GM18517 (cell line): ENCODE measurements around the gene SAMD7.

Source experiments
- ATAC-seq: cut with Tn5 transposase; IDR thresholded peaks from one replicate; pipeline ENCODE4 v1.9.1; 2021; ENCODE audit warnings: mild to moderate bottlenecking, moderate library complexity; ENCODE audit not compliant: unreplicated experiment

The SAMD7 gene, protein sequence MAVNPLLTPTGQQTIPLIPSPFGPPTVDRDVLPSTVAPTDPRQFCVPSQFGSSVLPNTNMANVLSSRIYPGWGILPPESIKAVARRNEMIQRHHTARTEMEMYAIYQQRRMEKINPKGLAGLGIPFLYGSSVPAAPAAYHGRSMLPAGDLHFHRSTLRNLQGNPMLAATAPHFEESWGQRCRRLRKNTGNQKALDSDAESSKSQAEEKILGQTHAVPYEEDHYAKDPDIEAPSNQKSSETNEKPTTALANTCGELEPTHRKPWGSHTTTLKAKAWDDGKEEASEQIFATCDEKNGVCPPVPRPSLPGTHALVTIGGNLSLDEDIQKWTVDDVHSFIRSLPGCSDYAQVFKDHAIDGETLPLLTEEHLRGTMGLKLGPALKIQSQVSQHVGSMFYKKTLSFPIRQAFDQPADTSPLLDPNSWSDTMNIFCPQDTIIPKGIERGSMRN

DNA sequence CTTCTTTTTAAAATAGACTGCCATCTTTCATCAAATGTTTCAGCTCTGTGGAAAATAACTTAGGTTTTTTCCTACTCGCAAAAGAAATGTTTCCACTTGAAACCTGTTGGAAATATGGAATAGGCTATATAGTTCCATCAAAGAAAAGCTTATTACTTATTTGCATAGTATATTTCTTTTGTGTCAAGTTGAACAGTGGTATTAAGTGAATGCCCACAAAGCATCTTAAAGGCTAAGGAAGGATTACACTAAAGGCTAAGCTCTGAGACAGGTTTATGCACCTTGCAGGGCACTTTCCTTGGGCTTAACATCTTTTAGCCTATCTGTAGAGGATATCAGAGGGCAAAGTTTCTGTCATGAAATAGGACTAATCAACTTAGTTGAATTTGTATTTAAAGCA, at the start of gene SAMD7:
TSS of gene SAMD7 (plus strand) at position 301 of the 400 bp plus-strand sequence. CDS start 7,927 bp downstream, outside the sequence.
- no peak for ATAC-seq

DNA sequence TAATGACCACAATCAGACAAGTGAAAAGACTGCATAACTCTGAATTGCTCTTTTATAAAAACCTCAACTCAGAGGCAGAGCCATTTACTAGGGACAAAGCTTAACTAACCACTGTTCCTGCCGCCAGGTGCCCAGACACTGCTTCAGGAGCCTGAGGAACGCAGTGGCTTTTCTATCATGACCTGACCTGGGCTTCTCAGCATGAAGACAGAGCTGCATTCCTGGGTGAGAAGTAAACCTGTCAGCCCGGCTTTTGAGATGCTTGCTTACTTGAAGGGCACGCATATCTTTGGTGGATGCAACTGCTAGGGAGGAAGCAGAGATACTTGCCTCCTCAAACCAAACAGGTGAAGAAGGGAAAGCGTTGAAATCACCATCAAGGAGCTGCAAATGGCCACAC, 49.5 kb upstream of the SAMD7 start:
- ATAC-seq, result no peak

DNA sequence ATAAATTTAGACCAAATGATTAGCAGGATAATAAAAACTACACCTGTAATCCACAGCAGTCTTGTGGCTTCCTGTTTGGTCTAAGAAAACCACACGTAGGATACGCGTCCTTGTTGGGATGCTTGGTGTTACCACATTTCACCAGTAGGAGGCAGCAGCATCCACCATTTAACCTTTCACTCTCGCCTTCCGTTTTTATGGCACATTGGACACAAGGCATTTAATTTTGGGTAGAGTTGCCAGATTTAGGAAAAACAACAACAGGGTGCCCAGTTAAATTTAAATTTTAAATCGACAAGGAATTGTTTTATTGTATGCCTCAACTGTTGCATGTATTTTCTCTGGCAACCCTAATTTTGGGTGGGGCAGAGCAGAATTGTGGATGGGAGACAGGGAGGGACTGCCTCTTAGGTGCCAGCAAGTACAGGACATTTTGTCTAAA, 47.9 kb upstream of the SAMD7 start:
- ATAC-seq, result peak; percentile 50

DNA sequence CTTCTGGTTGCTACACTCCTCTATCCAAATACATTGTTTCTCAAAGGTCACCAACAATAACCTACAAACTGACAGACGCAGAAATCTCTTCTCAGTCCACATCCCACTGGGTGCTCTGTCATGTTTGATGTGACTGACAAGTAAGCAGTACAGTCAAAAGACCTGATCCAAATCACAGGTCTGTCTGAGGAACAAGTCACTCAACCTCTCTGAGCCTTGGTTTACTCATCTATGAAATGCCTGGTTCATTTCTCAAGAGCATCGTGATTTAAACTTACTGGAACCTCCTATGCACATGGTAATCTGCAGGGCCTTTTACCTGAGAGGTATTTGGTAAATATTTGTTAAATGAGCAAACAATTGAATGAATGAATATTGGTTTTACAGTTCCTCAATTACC, 47.1 kb upstream of the SAMD7 start:
- ATAC-seq, result no peak

DNA sequence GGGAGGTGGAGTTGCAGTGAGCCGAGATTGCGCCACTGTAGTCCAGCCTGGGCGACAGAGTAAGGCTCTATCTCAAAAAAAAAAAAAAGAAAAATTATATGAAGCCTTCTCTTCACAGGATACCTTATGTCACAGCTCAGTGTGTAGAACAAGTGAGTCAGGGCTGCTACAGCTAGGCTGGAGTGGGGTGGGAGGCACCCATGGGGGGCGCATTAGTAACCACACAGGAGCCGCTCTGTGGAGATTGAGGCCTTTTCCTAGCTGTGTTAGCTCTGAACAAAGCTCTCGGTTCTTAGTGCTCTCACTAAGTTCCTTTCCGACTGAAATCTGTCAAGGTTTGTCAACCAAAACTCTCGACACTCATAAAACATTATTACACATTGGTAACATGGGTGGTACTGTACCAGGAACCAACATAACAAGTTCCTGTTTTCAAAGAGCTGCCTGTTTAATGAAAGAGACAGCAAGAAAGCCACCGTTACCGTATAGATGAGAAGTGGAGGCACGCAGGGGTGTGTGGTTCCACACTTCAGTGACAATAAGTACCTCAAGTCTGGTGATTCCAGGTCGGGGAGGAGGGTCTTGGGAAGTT, 46.1 kb upstream of the SAMD7 start:
- ATAC-seq, result no peak

DNA sequence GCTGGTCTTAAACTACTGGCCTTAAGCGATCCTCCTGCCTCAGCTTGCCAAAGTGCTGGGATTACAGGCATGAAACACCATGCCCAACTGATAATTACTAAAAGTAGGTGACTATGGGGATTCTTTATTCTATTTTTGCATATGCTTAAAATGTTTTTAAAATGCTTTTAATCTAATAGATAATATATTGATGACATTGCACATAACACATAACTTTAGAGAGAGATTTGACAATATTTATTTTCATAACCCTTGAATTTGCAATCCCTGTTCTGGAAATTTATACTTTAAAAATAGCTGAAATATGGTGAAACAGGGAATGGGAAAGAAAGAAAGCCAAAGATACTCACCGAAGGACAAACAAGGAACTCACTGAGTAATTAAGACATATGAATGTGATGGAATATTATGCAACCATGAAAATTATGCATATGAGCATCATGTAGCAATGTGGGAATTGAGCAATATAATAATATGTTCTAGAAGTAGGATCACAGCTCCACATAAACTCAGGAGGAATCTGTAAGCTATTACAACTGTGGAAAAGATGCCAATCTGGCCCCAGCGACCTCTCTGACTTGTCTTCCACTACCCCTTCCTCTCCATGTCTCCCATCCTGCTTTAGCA, 43.7 kb upstream of the SAMD7 start:
- no peak for ATAC-seq

DNA sequence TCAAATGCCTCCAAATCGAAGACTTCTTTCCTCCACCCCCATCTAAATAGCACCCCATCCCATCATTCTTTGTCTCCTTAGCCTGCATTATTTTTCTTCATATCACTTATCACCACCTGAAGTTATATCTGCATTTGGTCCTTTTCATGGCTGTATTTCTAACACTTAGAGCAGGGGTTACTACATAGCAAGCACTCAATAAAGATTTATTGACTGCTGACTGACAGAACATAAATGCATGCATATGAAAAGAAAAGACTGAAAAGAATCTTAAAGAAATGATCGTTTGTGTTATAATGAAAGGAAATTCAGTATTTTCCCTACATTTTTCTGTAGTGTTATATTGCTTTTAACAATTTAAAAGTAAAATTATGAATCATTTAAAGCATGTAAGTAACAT, 43.0 kb upstream of the SAMD7 start:
- no peak for ATAC-seq

DNA sequence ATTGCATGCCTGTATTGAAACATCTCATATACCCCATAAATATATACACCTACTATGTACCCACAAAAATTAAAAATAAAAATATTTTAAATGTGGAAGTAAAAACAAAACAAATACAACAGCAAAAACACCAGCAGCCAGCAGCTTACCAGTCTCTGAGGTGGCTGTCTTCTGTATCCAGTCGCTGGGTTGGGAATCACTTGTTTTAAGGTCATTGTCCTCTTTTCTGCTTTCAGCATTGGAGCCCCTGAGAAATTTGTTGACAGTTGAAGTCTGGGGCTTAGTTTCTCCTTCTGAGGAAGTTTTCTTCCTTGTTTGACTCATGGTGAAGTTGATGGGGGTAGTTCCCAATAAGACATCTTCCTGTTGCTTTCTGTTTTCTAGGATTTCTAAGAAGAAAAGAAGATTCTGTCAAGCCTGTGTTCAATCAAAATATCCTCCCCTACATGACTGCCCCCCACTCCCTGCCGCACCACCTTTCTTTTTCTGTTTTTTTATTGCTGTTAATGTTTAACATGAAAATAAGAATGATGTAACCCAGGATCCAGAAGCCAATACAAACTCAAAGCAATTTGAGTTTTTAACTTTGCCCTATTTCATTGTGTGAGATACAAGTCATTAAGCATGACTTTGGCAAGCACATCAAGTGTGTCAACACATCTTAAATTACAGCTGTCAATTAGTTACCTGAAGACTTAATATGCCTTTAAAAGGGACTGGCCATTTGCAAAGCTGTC, 41.7 kb upstream of the SAMD7 start, which contains the start of gene LRRC31:
TSS of gene LRRC31 (minus strand) at position 452 of the 737 bp plus-strand sequence. CDS start at position 324, 128 bp downstream.
- ATAC-seq, result no peak

DNA sequence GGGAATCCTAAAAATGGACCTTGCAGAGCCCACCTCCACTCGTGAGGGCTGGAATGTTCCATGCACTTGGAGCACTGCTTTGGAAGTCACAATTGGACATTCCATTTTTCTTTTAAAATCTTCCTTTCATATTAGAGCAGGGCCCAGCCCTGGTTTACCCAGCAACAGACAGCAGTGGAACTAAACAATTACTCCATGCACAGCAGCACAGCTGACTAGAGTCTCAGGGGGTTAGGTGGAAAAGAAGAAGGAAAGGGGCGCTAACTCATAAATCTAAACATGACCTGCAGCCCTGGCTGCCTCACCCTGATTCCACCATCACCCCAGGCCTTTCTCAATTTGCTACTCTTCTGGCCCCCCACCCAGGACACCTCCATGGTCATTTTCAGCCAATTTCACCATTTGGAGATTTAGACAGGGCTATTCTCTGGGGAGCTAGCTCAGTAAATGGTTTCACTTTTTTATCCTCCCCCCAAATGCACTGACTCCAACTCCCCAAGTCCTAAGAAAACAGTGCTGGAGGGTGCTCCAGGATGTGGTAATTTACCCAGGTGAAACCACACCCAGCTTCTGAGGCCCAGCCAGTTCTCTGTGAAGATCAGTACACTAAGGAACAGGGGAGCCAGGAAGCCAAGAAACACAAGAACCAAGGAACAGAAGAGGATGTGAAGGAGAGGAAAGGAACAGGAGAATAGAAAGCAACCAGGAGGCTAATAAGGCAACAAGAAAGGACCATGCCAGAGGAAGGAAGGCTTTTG, 40.1 kb upstream of the SAMD7 start:
- no peak for ATAC-seq

DNA sequence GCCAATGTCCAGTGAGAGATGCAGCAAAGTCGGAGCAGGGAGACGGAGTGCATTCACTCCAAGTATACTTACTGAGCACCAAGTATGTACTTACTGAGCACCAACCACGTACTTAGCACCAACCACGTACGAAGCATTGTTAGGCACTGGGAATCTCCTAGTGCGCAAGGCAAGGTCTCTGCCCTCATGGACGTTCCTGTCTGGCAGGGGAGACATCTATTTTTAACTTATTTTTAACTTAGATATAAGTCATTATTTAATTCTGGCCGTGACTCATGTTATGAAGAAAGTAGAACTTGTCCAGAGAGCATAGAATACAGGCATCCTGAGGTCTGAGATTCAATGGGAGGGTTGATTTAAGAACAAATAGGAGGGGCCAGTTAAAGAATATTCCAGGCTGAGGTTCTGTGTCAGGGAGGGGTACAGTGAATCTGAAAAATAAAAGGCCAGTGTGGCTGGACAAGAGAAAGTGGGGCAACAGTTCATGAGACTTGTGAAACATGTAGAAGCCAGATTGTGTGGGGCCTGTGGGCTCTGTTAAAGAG, 32.3 kb upstream of the SAMD7 start:
- ATAC-seq, result no peak

DNA sequence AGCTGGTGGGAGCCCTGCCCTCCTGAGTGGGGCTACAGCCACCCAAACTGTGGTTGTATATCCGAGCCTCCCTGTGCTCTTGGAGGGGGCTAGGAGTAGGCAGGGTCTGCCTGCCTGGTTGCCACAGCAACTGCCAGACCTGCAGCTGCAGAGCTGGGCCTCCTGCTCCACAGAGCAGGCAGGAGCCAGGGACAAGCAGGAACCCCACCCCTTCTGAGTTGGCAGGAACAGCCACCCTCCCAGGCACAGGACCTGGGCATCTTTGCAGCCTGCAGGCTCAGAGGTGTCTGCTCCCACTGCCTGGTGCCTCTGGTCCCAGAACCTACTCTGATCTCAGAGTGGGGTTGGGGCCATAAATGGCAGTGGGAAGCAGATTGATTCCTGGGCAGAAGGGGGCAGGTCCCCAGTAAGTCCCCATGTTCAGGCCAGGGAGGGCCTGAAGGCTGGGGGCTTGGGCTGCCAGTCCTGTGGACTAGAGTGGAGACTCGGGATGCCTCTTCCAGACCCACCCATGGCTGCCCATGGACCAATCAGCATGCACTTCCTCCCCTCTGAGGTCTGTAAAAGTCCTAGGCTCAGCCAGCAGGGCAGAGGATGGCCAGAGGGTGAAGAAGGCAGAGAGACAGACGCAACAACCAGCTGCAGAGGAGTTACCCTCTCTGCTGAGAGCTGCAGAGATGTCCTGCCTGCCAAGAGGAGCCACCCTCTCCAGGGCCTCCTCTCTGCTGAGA, 31.4 kb upstream of the SAMD7 start:
- no peak for ATAC-seq

DNA sequence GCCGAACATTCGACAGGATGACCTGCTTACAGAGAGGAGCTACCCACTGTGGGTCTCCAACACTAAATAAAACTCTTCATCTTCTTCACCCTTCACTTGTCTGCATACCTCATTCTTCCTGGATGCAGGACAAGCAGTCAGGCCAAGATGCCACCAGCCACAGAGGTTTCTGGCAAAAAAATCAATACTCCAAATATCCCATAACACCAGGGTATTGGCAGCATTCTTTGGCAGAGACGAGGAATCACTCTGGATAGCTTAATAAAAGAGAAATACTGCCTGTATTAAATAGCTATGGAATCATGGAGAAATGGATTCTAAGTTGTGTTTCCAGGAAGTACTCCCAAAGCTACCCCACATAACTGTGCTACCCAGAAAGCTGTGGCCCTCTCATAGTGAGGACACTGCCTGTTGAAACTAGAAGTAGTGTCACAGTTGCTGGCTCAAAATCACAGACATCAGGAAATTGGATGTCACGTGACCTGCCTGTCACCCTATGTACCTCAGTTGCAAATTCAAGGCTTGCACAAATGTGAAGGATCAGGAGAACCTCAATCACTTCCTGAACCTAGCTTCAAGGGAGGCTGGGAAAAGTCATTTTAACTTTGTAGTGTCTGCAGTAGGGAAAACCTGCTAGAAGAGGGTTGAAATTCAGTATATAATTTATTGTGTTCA, 30.7 kb upstream of the SAMD7 start:
- no peak for ATAC-seq

DNA sequence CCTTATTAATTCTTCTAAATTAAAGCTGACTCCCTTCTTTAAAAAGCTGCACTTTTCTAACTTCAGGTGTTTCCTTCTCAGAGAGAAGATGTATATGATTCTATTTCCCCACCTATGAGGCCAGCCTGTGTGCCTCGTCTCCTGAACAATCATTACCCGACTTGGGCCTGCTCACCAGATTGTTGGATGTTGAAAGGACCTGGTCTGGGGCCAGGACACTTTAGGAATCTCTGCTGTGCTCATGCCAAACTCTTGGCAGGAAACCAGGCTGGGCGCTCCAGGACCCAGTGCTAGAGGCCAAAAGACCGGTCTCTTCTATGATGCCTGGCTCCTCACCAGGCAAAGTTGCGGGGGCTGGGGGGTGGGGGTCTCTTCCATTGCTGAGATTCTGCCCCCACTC, 24.7 kb upstream of the SAMD7 start:
- ATAC-seq, result no peak

DNA sequence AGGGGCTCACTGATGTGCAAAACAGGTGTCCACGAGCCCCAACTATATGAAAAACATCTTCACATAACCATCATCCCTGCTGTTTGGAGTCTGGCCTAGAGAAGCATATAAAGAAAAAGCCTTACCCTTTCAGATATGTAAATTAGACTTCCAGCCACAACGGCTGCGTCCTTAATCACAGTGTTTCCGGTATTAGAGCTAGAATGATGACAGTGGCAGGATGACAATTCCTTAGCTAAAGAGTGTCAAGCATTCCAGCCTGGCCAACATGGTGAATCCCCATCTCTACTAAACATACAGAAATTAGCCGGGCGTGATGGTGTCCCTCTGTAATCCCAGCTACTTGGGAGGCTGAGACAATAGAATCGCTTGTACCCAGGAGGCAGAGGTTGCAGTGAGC, 19.5 kb upstream of the SAMD7 start:
- no peak for ATAC-seq

DNA sequence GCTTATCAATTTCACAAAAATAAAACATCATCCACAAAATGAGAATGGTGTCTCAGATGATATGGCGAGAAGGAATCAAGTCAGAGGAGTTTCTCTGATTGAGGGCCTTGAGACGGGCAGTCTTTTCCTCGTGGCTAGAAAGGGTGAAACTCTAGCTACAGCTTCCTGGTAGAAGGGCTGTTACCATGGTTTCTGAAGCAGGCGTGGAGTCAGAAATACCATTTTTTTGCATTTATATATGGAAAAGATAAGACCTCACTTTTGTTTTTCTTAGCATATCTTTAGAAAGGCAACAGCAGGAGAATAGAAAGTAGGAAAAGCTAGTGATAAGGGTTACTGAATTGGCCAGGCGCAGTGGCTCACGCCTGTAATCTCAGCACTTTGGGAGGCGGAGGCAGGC, 17.3 kb upstream of the SAMD7 start:
- ATAC-seq, result no peak

DNA sequence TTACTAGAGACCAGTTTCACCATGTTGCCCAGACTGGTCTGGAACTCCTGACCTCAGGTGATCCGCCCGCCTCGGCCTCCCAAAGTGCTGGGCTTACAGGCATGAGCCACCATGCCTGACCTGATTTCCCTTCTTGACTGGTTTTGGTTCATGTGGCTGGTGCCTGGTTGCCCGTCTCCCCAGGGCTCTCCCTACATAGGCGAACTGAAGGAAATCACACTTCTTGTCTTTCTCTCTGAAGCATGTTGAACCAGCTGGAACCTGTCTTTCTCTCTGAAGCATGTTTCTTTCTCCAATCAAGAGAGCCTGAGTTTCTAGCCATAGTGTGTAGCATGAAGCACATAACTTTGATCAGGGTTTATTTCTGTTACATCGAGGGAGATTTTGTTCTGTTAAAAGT, 16.3 kb upstream of the SAMD7 start:
- no peak for ATAC-seq

DNA sequence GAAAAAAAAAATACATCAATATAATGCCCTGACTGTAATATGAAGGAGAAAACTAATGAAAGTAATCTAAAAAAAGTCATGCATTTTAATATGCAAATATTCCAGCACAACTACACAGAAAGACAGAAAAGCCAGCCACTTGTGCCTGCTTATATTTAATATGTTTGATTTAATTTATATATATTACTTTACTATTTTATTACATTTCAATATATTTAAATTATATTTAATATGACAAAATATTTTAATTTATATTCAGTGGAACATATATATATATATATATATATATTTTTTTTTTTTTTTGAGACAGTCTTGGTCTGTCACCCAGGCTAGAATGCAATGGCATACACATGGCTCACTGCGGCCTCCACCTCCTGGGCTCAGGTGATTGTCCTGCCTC, 14.1 kb upstream of the SAMD7 start:
- ATAC-seq, result no peak

DNA sequence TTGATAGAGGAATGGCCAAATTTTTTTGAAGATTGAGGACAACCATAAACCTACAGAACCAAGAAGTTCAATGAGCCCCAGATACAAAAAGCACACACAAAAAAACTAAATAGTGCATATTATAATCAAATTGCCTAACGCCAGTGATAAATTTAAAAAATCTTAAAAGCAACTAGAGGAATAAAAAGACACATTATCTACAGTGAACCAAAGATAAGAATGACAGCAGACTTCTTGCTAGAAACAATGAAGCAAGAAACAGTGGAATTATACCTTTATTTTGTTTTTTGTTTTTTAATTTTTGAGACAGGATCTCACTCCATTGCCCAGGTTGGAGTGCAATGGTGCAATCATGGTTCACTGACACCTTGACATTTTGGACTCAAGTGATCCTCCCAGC, 9.9 kb upstream of the SAMD7 start:
- no peak for ATAC-seq

DNA sequence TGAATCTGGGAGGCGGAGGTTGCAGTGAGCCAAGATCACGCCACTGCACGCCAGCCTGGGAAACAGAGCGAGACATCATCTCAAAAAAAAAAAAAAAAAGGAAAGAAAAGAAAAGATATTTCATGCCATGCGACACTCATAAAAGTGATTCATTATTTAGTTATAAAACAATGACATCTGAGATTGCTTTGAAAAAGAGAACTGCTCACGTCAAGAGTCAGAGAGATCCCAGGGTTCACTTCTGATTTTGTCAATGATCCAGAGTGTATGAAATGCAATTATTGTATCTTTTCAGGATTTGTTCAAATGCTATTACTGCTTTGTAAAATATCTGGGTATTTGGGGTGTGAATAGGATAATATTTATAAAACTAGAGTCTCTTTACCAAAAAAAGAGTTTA, 6.0 kb upstream of the SAMD7 start:
- no peak for ATAC-seq
